ENCODE measurements around the gene EPAS1. TPM values are rescaled to one million over a fixed set of nuclear protein-coding genes. Genes with fewer than 3 reads are reported as not detected.

Gene EPAS1
- total and polyA plus RNA-seq, 2 of the 13 experiments (the other 11 are each of a cell fraction or from before 2014, with no cell fraction given) = 47.1 to 182 TPM

DNA sequence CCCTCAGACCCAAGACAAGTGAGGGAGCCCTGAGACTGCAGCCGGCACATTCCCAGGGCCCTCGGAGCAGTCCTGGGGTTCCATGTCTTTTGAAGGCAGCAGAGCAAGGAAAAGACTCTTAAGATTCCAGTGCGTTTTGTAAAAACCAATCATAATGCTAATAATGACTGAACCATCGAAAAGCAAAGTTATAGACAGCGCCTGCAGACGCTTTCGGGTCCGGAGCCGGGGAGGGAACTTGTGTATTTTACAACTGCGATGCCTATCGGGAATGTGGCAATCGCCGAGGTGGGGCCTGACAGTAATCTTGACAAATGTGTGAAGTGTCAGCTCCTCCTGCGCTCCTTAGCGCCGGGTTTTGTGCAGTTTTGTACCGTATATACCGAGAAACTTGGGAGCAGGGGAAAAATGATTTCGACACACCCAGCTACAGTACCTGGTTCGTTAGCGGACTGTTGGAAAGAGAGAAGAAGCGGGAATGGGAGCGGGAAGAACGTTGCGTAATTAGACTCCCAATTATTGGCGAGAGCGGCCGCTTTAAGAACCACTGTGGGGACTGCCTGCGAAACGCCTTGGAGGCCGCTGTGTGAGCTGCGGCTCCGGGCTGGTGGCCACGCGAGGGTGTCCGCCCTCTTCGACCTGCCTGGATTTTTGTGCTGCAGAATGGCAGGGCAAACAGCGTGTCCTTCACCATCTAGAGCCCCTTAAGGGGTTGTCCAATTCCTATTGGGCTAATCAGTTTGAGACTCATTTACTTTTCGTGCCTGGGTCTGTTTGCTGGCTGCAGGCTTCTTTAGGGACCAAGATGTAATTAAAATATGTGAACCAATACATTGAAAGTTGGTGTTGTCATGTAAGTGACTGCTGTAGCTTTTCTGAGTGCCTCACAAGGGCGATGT lies 2.4 kb downstream of the EPAS1 start (continued):
- no peak for TF ChIP-seq SPEN (CRISPR knock-in tag; IDR thresholded peaks at IDR 0.05; ENCODE audit: low read depth)
- TF ChIP-seq, protein P1, sequence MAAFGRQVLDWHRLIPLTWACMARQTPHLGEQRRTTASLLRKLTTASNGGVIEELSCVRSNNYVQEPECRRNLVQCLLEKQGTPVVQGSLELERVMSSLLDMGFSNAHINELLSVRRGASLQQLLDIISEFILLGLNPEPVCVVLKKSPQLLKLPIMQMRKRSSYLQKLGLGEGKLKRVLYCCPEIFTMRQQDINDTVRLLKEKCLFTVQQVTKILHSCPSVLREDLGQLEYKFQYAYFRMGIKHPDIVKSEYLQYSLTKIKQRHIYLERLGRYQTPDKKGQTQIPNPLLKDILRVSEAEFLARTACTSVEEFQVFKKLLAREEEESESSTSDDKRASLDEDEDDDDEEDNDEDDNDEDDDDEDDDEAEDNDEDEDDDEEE (CRISPR knock-in tag; IDR thresholded peaks at IDR 0.05) = no peak
- TF ChIP-seq POLR2AphosphoS5 (IDR thresholded peaks at IDR 0.05; ENCODE audit: low read depth, low read length) = no peak
- no peak for TF ChIP-seq CHD2 (IDR thresholded peaks at IDR 0.05; ENCODE audit: low read depth, low read length)
- TF ChIP-seq ZBTB7B (CRISPR knock-in tag; IDR thresholded peaks at IDR 0.05) = peak; percentile 83; the same call in 1 of the 2 replicates
- no peak for TF ChIP-seq ATRX (CRISPR knock-in tag; IDR thresholded peaks at IDR 0.05; ENCODE audit: borderline replicate concordance)
- TF ChIP-seq, protein P2, sequence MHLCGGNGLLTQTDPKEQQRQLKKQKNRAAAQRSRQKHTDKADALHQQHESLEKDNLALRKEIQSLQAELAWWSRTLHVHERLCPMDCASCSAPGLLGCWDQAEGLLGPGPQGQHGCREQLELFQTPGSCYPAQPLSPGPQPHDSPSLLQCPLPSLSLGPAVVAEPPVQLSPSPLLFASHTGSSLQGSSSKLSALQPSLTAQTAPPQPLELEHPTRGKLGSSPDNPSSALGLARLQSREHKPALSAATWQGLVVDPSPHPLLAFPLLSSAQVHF (CRISPR knock-in tag; IDR thresholded peaks at IDR 0.05) = no peak
- TF ChIP-seq, protein P3, sequence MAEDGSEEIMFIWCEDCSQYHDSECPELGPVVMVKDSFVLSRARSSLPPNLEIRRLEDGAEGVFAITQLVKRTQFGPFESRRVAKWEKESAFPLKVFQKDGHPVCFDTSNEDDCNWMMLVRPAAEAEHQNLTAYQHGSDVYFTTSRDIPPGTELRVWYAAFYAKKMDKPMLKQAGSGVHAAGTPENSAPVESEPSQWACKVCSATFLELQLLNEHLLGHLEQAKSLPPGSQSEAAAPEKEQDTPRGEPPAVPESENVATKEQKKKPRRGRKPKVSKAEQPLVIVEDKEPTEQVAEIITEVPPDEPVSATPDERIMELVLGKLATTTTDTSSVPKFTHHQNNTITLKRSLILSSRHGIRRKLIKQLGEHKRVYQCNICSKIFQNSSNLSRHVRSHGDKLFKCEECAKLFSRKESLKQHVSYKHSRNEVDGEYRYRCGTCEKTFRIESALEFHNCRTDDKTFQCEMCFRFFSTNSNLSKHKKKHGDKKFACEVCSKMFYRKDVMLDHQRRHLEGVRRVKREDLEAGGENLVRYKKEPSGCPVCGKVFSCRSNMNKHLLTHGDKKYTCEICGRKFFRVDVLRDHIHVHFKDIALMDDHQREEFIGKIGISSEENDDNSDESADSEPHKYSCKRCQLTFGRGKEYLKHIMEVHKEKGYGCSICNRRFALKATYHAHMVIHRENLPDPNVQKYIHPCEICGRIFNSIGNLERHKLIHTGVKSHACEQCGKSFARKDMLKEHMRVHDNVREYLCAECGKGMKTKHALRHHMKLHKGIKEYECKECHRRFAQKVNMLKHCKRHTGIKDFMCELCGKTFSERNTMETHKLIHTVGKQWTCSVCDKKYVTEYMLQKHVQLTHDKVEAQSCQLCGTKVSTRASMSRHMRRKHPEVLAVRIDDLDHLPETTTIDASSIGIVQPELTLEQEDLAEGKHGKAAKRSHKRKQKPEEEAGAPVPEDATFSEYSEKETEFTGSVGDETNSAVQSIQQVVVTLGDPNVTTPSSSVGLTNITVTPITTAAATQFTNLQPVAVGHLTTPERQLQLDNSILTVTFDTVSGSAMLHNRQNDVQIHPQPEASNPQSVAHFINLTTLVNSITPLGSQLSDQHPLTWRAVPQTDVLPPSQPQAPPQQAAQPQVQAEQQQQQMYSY (CRISPR knock-in tag; IDR thresholded peaks at IDR 0.05) = peak; percentile 67; the same call in 1 of the 2 replicates
- TF ChIP-seq KMT2B (CRISPR knock-in tag; IDR thresholded peaks at IDR 0.05) = no peak
- peak; percentile 90 for TF ChIP-seq TBX2 (CRISPR knock-in tag; IDR thresholded peaks at IDR 0.05; ENCODE audit: borderline replicate concordance)
- TF ChIP-seq RFXANK (CRISPR knock-in tag; IDR thresholded peaks at IDR 0.05) = 0 out of 2 replicates have a peak, but pooled peaks have one; percentile 52
- TF ChIP-seq ZFP37 (CRISPR knock-in tag; IDR thresholded peaks at IDR 0.05; ENCODE audit: borderline replicate concordance) = no peak
- peak; percentile 65 for TF ChIP-seq ZNF768 (CRISPR knock-in tag; IDR thresholded peaks at IDR 0.05)
- TF ChIP-seq RCOR2 (CRISPR knock-in tag; IDR thresholded peaks at IDR 0.05) = no peak; the same call in 1 of the 2 replicates
- TF ChIP-seq MYC (CRISPR knock-in tag; IDR thresholded peaks at IDR 0.05; ENCODE audit: borderline replicate concordance) = no peak; the same call in 1 of the 2 replicates
- TF ChIP-seq MAFK (conservative IDR thresholded peaks at IDR 0.05 in 1 of 2, IDR thresholded peaks at IDR 0.05 in 1 of 2; ENCODE audit: low read length in 2 of 2) = no peak
- TF ChIP-seq, protein P4, sequence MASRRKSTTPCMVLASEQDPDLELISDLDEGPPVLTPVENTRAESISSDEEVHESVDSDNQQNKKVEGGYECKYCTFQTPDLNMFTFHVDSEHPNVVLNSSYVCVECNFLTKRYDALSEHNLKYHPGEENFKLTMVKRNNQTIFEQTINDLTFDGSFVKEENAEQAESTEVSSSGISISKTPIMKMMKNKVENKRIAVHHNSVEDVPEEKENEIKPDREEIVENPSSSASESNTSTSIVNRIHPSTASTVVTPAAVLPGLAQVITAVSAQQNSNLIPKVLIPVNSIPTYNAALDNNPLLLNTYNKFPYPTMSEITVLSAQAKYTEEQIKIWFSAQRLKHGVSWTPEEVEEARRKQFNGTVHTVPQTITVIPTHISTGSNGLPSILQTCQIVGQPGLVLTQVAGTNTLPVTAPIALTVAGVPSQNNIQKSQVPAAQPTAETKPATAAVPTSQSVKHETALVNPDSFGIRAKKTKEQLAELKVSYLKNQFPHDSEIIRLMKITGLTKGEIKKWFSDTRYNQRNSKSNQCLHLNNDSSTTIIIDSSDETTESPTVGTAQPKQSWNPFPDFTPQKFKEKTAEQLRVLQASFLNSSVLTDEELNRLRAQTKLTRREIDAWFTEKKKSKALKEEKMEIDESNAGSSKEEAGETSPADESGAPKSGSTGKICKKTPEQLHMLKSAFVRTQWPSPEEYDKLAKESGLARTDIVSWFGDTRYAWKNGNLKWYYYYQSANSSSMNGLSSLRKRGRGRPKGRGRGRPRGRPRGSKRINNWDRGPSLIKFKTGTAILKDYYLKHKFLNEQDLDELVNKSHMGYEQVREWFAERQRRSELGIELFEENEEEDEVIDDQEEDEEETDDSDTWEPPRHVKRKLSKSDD (CRISPR knock-in tag; IDR thresholded peaks at IDR 0.05; ENCODE audit: low read depth) = no peak
- TF ChIP-seq KLF16 (CRISPR knock-in tag; IDR thresholded peaks at IDR 0.05) = 0 out of 4 replicates have a peak, but pooled peaks of 1 of the 2 experiments have one; percentile 34
- no peak for TF ChIP-seq ZNF672 (CRISPR knock-in tag; IDR thresholded peaks at IDR 0.05)
- TF ChIP-seq FIP1L1 (IDR thresholded peaks at IDR 0.05; ENCODE audit: borderline replicate concordance, insufficient read depth, low read depth, low read length) = no peak
- no peak for TF ChIP-seq ELF1 (CRISPR knock-in tag; IDR thresholded peaks at IDR 0.05)
- no peak for TF ChIP-seq ZNF547 (CRISPR knock-in tag; IDR thresholded peaks at IDR 0.05)
